ENCODE results near the gene CAMSAP2. TPM values are rescaled to one million over a fixed set of nuclear protein-coding genes. Genes with fewer than 3 reads are reported as not detected.

The CAMSAP2 gene
- total RNA-seq, 1 donor from 2014 or later: 49.4 TPM

GRCh38 chr1:200774735-200775444 lies 36.2 kb downstream of the CAMSAP2 start:
- Histone ChIP-seq H3K27me3 (ENCODE audit: insufficient read depth, low read length) (no peaks in the 10 kb centered on the region), H3K4me1 (ENCODE audit: insufficient read depth, low read length) (peaks cover 3% of the 10 kb centered on the region), H2AFZ (ENCODE audit: low read depth, low read length) (no peak overlapping the region), H3K9me3 (ENCODE audit: insufficient read depth, low read depth, low read length) (no peaks in the 10 kb centered on the region), H4K20me1 (ENCODE audit: insufficient read depth, low read length) (peaks cover 50% of the 10 kb centered on the region), H3K9ac (ENCODE audit: low read length) (no peak overlapping the region), H3K36me3 (ENCODE audit: insufficient read depth, low read length) (peaks cover under 1% of the 10 kb centered on the region), H3K79me2 (ENCODE audit: insufficient read depth, low read length) (peaks cover 76% of the 10 kb centered on the region), H3K27ac (ENCODE audit: low read depth, low read length) (no peak overlapping the region), H3K4me3 (ENCODE audit: insufficient read depth, low read depth, low read length) (no peak overlapping the region), H3K4me2 (ENCODE audit: low read length) (no peak overlapping the region)
- H3K4me1 Mint-ChIP-seq (ENCODE audit: low read depth, unreplicated experiment): peaks cover 20% of the 10 kb centered on the region
- H3K27me3 Mint-ChIP-seq (ENCODE audit: low read depth, unreplicated experiment): no peaks in the 10 kb centered on the region
- no peak overlapping the region for H3K4me3 Mint-ChIP-seq (ENCODE audit: unreplicated experiment)
- FAIRE-seq: no peak
- peaks cover 8% of the 10 kb centered on the region for H3K36me3 Mint-ChIP-seq (ENCODE audit: low read depth, unreplicated experiment)
- H3K9me3 Mint-ChIP-seq (ENCODE audit: unreplicated experiment): no peaks in the 10 kb centered on the region
- DNase-seq (ENCODE audit: low read depth): peak; percentile 43
- peak overlapping the region; percentile 58 for H3K27ac Mint-ChIP-seq (ENCODE audit: unreplicated experiment)
- TF ChIP-seq EZH2 (IDR thresholded peaks at IDR 0.05; ENCODE audit: insufficient read depth, low read length) (no peak), CTCF (IDR thresholded peaks at IDR 0.05; ENCODE audit: insufficient read depth, low read depth, low read length) (no peak)

- Histone ChIP-seq H3K27me3 (ENCODE audit: insufficient read depth, low read length) (no peaks in the 10 kb centered on the region), H4K20me1 (ENCODE audit: insufficient read depth, low read length) (peaks cover 57% of the 10 kb centered on the region), H3K9ac (ENCODE audit: low read length) (no peak overlapping the region), H3K79me2 (ENCODE audit: insufficient read depth, low read length) (peaks cover 80% of the 10 kb centered on the region), H3K36me3 (ENCODE audit: insufficient read depth, low read length) (no peaks in the 10 kb centered on the region), H3K27ac (ENCODE audit: low read depth, low read length) (no peak overlapping the region), H3K4me2 (ENCODE audit: low read length) (no peak overlapping the region), H3K4me3 (ENCODE audit: insufficient read depth, low read depth, low read length) (no peak overlapping the region), H3K9me3 (ENCODE audit: insufficient read depth, low read depth, low read length) (no peaks in the 10 kb centered on the region), H2AFZ (ENCODE audit: low read depth, low read length) (no peak overlapping the region), H3K4me1 (ENCODE audit: insufficient read depth, low read length) (peaks cover 3% of the 10 kb centered on the region)
- Mint-ChIP-seq H3K36me3 (ENCODE audit: low read depth, unreplicated experiment) (peaks cover 7% of the 10 kb centered on the region), H3K27me3 (ENCODE audit: low read depth, unreplicated experiment) (no peaks in the 10 kb centered on the region), H3K27ac (ENCODE audit: unreplicated experiment) (no peak overlapping the region), H3K4me1 (ENCODE audit: low read depth, unreplicated experiment) (peaks cover 20% of the 10 kb centered on the region), H3K4me3 (ENCODE audit: unreplicated experiment) (no peak overlapping the region), H3K9me3 (ENCODE audit: unreplicated experiment) (no peaks in the 10 kb centered on the region)
- TF ChIP-seq EZH2 (IDR thresholded peaks at IDR 0.05; ENCODE audit: insufficient read depth, low read length): no peak
- no peak for DNase-seq (ENCODE audit: low read depth)
- no peak for FAIRE-seq
These were observed 37.2 kb downstream of the CAMSAP2 start for GRCh38 chr1:200775850-200776249.

GRCh38 chr1:200776949-200777348 lies 38.3 kb downstream of the CAMSAP2 start:
- H3K36me3 Mint-ChIP-seq (ENCODE audit: low read depth, unreplicated experiment): peaks cover 7% of the 10 kb centered on the region
- Histone ChIP-seq H3K27me3 (ENCODE audit: insufficient read depth, low read length) (no peaks in the 10 kb centered on the region), H3K9ac (ENCODE audit: low read length) (no peak overlapping the region), H3K79me2 (ENCODE audit: insufficient read depth, low read length) (peaks cover 82% of the 10 kb centered on the region), H2AFZ (ENCODE audit: low read depth, low read length) (no peak overlapping the region), H3K4me1 (ENCODE audit: insufficient read depth, low read length) (peaks cover 3% of the 10 kb centered on the region), H4K20me1 (ENCODE audit: insufficient read depth, low read length) (peaks cover 60% of the 10 kb centered on the region), H3K4me2 (ENCODE audit: low read length) (no peak overlapping the region), H3K27ac (ENCODE audit: low read depth, low read length) (no peak overlapping the region), H3K36me3 (ENCODE audit: insufficient read depth, low read length) (peaks cover 4% of the 10 kb centered on the region), H3K4me3 (ENCODE audit: insufficient read depth, low read depth, low read length) (no peak overlapping the region), H3K9me3 (ENCODE audit: insufficient read depth, low read depth, low read length) (no peaks in the 10 kb centered on the region)
- H3K27me3 Mint-ChIP-seq (ENCODE audit: low read depth, unreplicated experiment): no peaks in the 10 kb centered on the region
- TF ChIP-seq CTCF (IDR thresholded peaks at IDR 0.05; ENCODE audit: insufficient read depth, low read depth, low read length) (no peak), EZH2 (IDR thresholded peaks at IDR 0.05; ENCODE audit: insufficient read depth, low read length) (no peak)
- no peak overlapping the region for H3K27ac Mint-ChIP-seq (ENCODE audit: unreplicated experiment)
- H3K4me3 Mint-ChIP-seq (ENCODE audit: unreplicated experiment): no peak overlapping the region
- no peak for DNase-seq (ENCODE audit: low read depth)
- peaks cover 15% of the 10 kb centered on the region for H3K4me1 Mint-ChIP-seq (ENCODE audit: low read depth, unreplicated experiment)
- FAIRE-seq: no peak
- no peaks in the 10 kb centered on the region for H3K9me3 Mint-ChIP-seq (ENCODE audit: unreplicated experiment)
